Measurements from ENCODE around the gene CLMN.

- TF ChIP-seq CTCF (IDR thresholded peaks at IDR 0.05) (no peak), POLR2AphosphoS5 (IDR thresholded peaks at IDR 0.05) (no peak), EP300 (IDR thresholded peaks at IDR 0.05) (no peak), POLR2A (IDR thresholded peaks at IDR 0.05) (no peak)
These were observed 33.1 kb downstream of the CLMN start for GRCh38 chr14:95286645-95287044.
